Upper lobe of right lung (tissue), 1 donor: ENCODE data around the gene GMDS. TPM values are rescaled to one million over a fixed set of nuclear protein-coding genes. Genes with fewer than 3 reads are reported as not detected.
A peak's percentile ranks its signal among the peaks of the same experiment; 100 is the strongest.

ENCODE experiments used
- ATAC-seq: fragments of 200-7000 bp; cut with Tn5 transposase; one replicate; pipeline ENCODE4 v1.9.1; 2020; ENCODE audit warnings: mild to moderate bottlenecking, moderate library complexity
- DNase-seq: peaks from one replicate; pipeline ENCODE4 v3.0.0-alpha.2; 2020
- H3K27ac ChIP-seq: fragments of 200-600 bp; one replicate; pipeline ENCODE4 v1.8.0; 2022
- H3K27me3 ChIP-seq: fragments of 200-600 bp; one replicate; pipeline ENCODE4 v1.8.0; 2022; ENCODE audit warnings: mild to moderate bottlenecking
- H3K36me3 ChIP-seq: fragments of 200-600 bp; one replicate; pipeline ENCODE4 v1.8.0; 2022
- H3K4me1 ChIP-seq: fragments of 200-600 bp; one replicate; pipeline ENCODE4 v1.8.0; 2022
- H3K4me3 ChIP-seq: fragments of 200-600 bp; one replicate; pipeline ENCODE4 v1.8.0; 2022; ENCODE audit warnings: mild to moderate bottlenecking
- H3K9me3 ChIP-seq: fragments of 200-600 bp; one replicate; pipeline ENCODE4 v1.8.0; 2022
- intact Hi-C: fragments of 100-400 bp; cut with DNase I; formaldehyde crosslinking; loops from one replicate; pipeline ENCODE4 v1.11.0; 2022
- total RNA-seq: library from RNA; stranded (reverse); fragmentation: NEBNext Ultra II Directional; extraction: Animal tissue kit (Norgen Biotek cat#: 25700); gene quantifications from one replicate; pipeline ENCODE4 v1.2.1, GENCODE V29; 2021
- TF ChIP-seq, protein P1 (sequence below): fragments of 200-600 bp; IDR thresholded peaks from one replicate; pipeline ENCODE4 v1.8.0; 2022; ENCODE audit warnings: antibody characterized with exemption
- donor health status: DM: no; HTN: yes; CAD: no; lungs with severe emphysema.

The GMDS gene
- total RNA-seq, 1 donor from 2014 or later: 12.2 TPM

DNA sequence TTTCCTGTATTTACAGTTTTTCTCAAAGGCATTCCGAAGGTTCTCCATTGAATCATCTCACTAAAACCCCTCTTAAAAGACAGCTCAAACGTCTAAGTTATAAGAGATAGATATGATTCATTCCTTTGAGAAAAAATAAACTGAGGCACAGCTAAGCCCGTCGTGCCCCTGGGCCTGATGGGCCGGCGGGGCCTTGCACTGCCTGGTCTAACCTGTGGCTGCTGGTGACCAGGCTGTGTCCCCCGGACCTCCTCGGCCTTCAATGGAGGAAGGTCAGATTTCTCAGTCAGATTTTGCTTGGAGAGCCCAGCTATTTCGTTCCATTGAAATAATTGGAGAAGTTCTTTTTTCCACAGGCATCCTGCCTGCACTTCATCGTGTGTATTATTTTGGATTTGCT lies 647.0 kb downstream of the GMDS start:
- DNase-seq: no peak
- Histone ChIP-seq H3K4me1 (peaks cover 6% of the 10 kb centered on the region), H3K27ac (no peak overlapping the region), H3K9me3 (no peaks in the 10 kb centered on the region), H3K36me3 (no peaks in the 10 kb centered on the region), H3K27me3 (peaks cover 68% of the 10 kb centered on the region), H3K4me3 (no peak overlapping the region)
- ATAC-seq: no peak
- intact Hi-C loops: loop anchor here (10.0 kb wide), 1 partner anchor 1036 kb away; no protein-coding TSS in a partner anchor
- TF ChIP-seq, protein P1, sequence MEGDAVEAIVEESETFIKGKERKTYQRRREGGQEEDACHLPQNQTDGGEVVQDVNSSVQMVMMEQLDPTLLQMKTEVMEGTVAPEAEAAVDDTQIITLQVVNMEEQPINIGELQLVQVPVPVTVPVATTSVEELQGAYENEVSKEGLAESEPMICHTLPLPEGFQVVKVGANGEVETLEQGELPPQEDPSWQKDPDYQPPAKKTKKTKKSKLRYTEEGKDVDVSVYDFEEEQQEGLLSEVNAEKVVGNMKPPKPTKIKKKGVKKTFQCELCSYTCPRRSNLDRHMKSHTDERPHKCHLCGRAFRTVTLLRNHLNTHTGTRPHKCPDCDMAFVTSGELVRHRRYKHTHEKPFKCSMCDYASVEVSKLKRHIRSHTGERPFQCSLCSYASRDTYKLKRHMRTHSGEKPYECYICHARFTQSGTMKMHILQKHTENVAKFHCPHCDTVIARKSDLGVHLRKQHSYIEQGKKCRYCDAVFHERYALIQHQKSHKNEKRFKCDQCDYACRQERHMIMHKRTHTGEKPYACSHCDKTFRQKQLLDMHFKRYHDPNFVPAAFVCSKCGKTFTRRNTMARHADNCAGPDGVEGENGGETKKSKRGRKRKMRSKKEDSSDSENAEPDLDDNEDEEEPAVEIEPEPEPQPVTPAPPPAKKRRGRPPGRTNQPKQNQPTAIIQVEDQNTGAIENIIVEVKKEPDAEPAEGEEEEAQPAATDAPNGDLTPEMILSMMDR: no peak

DNA sequence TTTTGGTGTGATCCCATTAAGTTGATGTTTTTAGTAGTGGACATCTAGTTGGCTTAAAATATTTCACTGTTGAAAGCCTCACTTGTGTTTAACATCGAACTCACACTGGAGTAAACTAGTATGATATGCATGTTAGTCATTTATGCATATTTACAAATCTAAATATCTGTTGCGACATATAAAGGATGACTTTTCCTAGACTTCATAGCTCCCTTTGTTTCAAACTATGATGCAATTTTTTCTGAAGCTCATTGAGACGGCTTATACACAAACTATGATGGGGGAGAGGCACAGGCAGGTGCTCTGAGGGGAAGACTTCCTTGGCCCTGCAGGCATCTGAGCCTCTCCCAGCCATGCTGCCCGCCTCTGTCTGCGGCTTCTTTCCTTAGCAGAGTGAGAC lies 647.5 kb downstream of the GMDS start:
- peaks cover 63% of the 10 kb centered on the region for H3K27me3 ChIP-seq
- no peak for DNase-seq
- no peak for ATAC-seq
- H3K4me3 ChIP-seq: no peak overlapping the region
- intact Hi-C loops: loop anchor here (10.0 kb wide), 1 partner anchor 1037 kb away; no protein-coding TSS in a partner anchor
- peaks cover 6% of the 10 kb centered on the region for H3K4me1 ChIP-seq
- H3K9me3 ChIP-seq: no peaks in the 10 kb centered on the region
- TF ChIP-seq, protein P1: no peak
- H3K36me3 ChIP-seq: no peaks in the 10 kb centered on the region
- H3K27ac ChIP-seq: no peak overlapping the region

DNA sequence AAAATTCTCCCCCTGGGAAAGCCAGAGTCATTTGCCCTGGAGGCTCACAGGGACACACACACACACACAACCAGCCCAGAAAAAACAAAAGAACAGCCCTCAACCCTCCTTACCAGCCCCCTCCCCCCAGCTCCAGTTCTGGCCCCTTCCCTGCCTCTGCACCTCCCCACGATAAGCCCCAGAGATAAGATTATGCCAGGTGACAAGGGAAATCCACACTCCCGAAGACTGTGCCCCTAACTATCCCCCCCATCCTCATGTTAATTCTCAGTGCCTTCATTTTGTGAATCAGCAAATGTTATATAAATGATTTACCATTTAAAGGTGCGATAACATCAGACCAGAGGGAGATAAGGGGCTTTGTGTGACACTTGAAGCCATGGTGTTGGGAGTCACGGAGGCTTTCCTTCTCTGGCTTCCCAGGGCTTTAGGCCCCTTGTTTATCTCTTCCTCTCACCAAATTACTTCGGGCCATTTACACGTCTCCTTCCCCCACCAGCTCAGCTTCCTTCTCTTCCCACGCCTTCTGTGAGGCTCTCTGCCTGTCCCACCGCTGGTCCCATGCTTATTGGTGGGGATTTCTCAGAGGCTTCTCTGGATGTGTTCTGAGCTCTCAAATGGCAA lies 648.2 kb downstream of the GMDS start:
- peaks cover 56% of the 10 kb centered on the region for H3K27me3 ChIP-seq
- no peak for DNase-seq
- intact Hi-C loops: loop anchor here (10.0 kb wide), 1 partner anchor 1038 kb away; no protein-coding TSS in a partner anchor

DNA sequence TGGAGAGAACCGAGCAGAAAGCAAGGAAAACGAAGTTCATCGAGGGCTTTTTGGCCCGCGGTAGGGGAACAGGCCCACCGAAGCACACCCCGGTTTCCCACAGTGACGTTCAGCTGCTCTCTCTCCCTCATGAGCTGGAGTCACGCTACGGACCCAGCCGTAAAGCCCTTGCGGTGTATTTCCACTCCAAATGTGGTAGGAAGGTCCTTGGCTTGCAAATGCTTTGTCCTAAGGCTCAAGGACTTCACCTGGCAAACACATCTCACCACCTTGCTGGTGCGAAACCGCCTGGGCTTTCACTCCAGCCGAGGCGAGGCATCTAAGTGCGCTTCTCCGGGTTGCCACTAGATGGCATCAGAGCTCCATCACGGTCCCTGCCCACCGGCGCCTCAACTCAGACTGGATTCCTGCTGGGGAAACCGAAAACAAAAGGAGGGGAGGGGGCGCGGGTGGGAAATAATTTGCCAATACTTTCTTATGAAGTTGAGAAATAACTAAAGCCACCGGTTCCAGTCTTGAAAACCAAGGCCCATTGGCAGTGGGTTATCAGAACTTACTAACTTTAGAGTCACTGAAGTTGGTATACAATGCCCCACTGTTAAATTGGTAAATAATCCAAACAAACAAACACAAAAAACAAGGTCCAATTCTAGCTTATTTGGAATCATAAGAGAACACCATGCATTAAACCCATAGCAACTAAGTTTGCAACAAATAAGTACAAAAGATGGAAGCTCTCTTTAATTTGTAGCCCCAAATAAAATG lies 649.1 kb downstream of the GMDS start:
- Histone ChIP-seq H3K36me3 (no peaks in the 10 kb centered on the region), H3K4me1 (peaks cover 6% of the 10 kb centered on the region), H3K27me3 (peaks cover 46% of the 10 kb centered on the region), H3K9me3 (no peaks in the 10 kb centered on the region), H3K4me3 (no peak overlapping the region), H3K27ac (no peak overlapping the region)
- DNase-seq (peak; percentile 79), ATAC-seq (peak; percentile 94)
- TF ChIP-seq, protein P1: peak; percentile 94
- intact Hi-C loops: loop anchor here (10.0 kb wide), 1 partner anchor 1039 kb away; no protein-coding TSS in a partner anchor

More for the DNA sequence above, 648.2 kb downstream of the GMDS start:
- TF ChIP-seq, protein P1: no peak
- Histone ChIP-seq H3K9me3 (no peaks in the 10 kb centered on the region), H3K4me3 (no peak overlapping the region), H3K36me3 (no peaks in the 10 kb centered on the region), H3K27ac (no peak overlapping the region), H3K4me1 (peaks cover 6% of the 10 kb centered on the region)
- ATAC-seq: no peak

DNA sequence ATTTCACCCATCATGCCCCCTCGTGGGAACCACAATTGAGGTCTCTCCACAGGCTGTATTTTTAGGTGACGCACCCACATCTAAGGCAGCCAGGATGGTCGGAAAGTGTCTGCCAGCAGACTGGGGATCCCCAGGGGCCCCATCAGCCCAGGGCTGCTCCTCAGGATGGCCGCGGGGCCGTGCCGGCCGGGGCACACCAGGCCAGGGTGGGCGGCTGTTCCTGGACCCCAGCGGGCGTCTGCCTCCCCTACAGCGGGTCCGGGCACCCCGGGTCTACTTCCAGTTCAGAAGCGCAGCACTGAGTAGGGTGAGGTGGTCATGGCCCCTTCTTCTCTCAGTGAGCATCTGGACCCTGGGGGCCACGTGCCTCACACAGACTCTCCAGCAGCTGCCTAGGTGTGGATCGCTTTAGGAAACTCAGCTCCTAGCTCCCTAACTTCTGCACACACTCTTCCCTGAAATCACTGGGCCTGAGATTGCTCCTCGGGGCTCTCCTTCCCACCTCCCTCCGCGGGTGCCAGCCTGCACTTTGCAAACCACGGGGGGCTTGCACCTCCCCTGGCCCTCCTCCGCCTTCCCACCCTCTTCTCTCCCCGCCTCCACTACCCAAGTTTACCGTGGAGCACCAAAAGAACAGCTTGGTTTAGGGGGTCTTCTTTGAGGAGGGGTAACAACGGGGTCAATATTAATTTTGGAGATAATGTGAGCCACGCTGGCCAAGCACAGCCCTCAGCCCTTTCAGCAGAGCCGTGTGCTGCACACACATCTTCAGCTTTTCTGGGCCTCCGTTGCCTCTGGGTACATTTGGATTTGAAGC lies 649.9 kb downstream of the GMDS start:
- intact Hi-C loops: loop anchor here (10.0 kb wide), 1 partner anchor 1039 kb away; no protein-coding TSS in a partner anchor
- Histone ChIP-seq H3K4me3 (no peak overlapping the region), H3K9me3 (no peaks in the 10 kb centered on the region), H3K4me1 (peaks cover 6% of the 10 kb centered on the region), H3K27me3 (peaks cover 38% of the 10 kb centered on the region), H3K36me3 (no peaks in the 10 kb centered on the region), H3K27ac (no peak overlapping the region)
- ATAC-seq (no peak), DNase-seq (no peak)
- TF ChIP-seq, protein P1: no peak
